CD8-positive, alpha-beta memory T cell (primary cell): ENCODE results near the gene ADAMTS2. TPM values are rescaled to one million over a fixed set of nuclear protein-coding genes. Genes with fewer than 3 reads are reported as not detected.

Experiments used
- CTCF ChIA-PET: fragments of 350-600 bp; sonication (Branson Sonifier 250); formaldehyde crosslinking; loops from one replicate; lab custom pipeline; 2021; ENCODE audit warnings: antibody characterized with exemption; lab: Charles Lee
- POLR2A ChIA-PET: fragments of 350-600 bp; sonication (Branson Sonifier 250); formaldehyde crosslinking; loops from one replicate; lab custom pipeline; 2021; ENCODE audit warnings: antibody characterized with exemption; lab: Charles Lee
- DNase-seq, 5 donors: peaks; one replicate each; pipeline versions ENCODE4 v3.0.0 to v3.0.0-alpha.2; 2020 to 2022; ENCODE audit warnings: mixed read lengths in 1 of 5
- H3K27ac ChIP-seq: one replicate; pipeline ENCODE4 v1.7.0; 2013; ENCODE audit warnings: low read depth, mild to moderate bottlenecking, low read length, moderate library complexity
- H3K27me3 ChIP-seq: 2 replicates; pipeline ENCODE4 v1.7.0; 2013; ENCODE audit warnings: low read length, mild to moderate bottlenecking; ENCODE audit not compliant: insufficient read depth, poor library complexity, severe bottlenecking
- H3K36me3 ChIP-seq: 2 replicates; pipeline ENCODE4 v1.7.0; 2013; ENCODE audit warnings: mild to moderate bottlenecking, low read length, moderate library complexity; ENCODE audit not compliant: insufficient read depth
- H3K4me1 ChIP-seq: 2 replicates; pipeline ENCODE4 v1.7.0; 2013; ENCODE audit warnings: mild to moderate bottlenecking, low read length, moderate library complexity; ENCODE audit not compliant: insufficient read depth
- H3K4me3 ChIP-seq: 2 replicates; pipeline ENCODE4 v1.7.0; 2013; ENCODE audit warnings: mild to moderate bottlenecking, low read length
- H3K9me3 ChIP-seq: 2 replicates; pipeline ENCODE4 v1.7.0; 2013; ENCODE audit warnings: mild to moderate bottlenecking, low read length
- H3K27ac Mint-ChIP-seq, 8 donors: one replicate each; pipeline ENCODE4 v1.8.0; 2020 to 2021; ENCODE audit warnings: mixed read lengths in 8 of 8, mild to moderate bottlenecking in 6 of 8, inconsistent platforms in 3 of 8, moderate library complexity in 3 of 8
- H3K27me3 Mint-ChIP-seq, 2 donors: one replicate each; pipeline ENCODE4 v1.8.0; 2020 to 2021; ENCODE audit warnings: mixed read lengths in 2 of 2, mild to moderate bottlenecking in 1 of 2, moderate library complexity in 1 of 2
- H3K36me3 Mint-ChIP-seq, 3 donors: one replicate each; pipeline ENCODE4 v1.8.0; 2020 to 2021; ENCODE audit warnings: mixed read lengths in 3 of 3, inconsistent platforms in 1 of 3, mild to moderate bottlenecking in 1 of 3
- H3K4me1 Mint-ChIP-seq, 3 donors: one replicate each; pipeline ENCODE4 v1.8.0; 2020 to 2021; ENCODE audit warnings: mixed read lengths in 3 of 3, inconsistent platforms in 1 of 3, mild to moderate bottlenecking in 1 of 3
- H3K4me3 Mint-ChIP-seq, 7 donors: one replicate each; pipeline ENCODE4 v1.8.0; 2020 to 2021; ENCODE audit warnings: mixed read lengths in 7 of 7, mild to moderate bottlenecking in 6 of 7, moderate library complexity in 4 of 7, inconsistent platforms in 2 of 7
- H3K9me3 Mint-ChIP-seq, 5 donors: one replicate each; pipeline ENCODE4 v1.8.0; 2020 to 2022; ENCODE audit warnings: mixed read lengths in 5 of 5, mild to moderate bottlenecking in 3 of 5, moderate library complexity in 2 of 5, inconsistent platforms in 1 of 5
- polyA plus RNA-seq: library from polyadenylated mRNA; unstranded; fragments of 300-500 nt; fragmentation: Illumina TruSeq; gene quantifications from one replicate; pipeline ENCODE4 v1.2.3, GENCODE V29; 2021
- total RNA-seq, 2 experiments: library from RNA; stranded (reverse); gene quantifications; one replicate each; pipeline ENCODE4 v1.2.3, GENCODE V29; 2021

ADAMTS2 gene
- total and polyA plus RNA-seq, 3 experiments from 2014 or later, result not detected

DNA sequence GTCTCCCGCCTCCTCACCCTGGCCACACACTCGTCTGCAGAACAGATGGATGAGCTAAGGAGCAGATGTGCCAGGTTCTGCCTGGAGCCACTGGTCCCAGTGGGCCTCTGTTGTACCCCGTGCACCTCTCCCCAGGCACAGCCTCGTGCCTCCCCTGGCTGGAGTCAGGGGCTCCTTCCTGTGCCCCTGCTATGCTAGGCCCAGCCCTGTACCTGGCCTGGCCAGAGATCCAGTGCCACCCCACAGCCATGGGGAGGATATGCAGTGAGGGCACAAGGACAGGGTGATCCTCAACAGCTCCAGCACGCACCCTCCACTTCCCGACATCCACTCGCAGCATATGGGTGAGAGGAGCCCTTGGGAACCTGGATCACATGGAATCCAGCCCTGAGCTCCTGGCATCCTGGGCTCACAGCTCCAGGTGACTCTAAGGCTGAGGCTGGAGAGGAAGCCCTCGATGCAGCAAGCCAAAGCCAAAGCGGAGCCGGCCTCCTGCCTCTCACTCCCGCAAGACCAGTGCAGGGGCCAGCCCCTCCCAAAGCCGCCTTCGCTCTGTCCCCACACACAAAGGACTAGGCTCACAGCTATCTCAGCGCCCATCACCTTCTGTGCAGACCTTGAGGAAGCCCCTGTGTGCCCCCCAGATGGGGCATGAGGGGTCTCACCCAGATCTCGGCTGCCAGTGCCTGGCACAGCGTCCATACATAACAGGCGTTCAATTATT, 23.7 kb upstream of the ADAMTS2 start:
- H3K27ac ChIP-seq, result no peak overlapping the region
- no peak overlapping the region for H3K4me3 Mint-ChIP-seq
- H3K4me1 Mint-ChIP-seq, result no peaks in the 10 kb centered on the region
- CTCF ChIA-PET, result no interaction called here
- H3K36me3 Mint-ChIP-seq, result no peaks in the 10 kb centered on the region
- no peaks in the 10 kb centered on the region for H3K9me3 ChIP-seq
- no peaks in the 10 kb centered on the region for H3K36me3 ChIP-seq
- peak in 1 of 5 donors; percentile 33 for DNase-seq
- no peak overlapping the region for H3K4me3 ChIP-seq
- no peaks in the 10 kb centered on the region for H3K27me3 ChIP-seq
- peaks cover 8% of the 10 kb centered on the region in 2 donors for H3K27me3 Mint-ChIP-seq
- POLR2A ChIA-PET, result no interaction called here
- H3K4me1 ChIP-seq, result no peaks in the 10 kb centered on the region
- H3K9me3 Mint-ChIP-seq, result no peaks in the 10 kb centered on the region
- H3K27ac Mint-ChIP-seq, result no peak overlapping the region

DNA sequence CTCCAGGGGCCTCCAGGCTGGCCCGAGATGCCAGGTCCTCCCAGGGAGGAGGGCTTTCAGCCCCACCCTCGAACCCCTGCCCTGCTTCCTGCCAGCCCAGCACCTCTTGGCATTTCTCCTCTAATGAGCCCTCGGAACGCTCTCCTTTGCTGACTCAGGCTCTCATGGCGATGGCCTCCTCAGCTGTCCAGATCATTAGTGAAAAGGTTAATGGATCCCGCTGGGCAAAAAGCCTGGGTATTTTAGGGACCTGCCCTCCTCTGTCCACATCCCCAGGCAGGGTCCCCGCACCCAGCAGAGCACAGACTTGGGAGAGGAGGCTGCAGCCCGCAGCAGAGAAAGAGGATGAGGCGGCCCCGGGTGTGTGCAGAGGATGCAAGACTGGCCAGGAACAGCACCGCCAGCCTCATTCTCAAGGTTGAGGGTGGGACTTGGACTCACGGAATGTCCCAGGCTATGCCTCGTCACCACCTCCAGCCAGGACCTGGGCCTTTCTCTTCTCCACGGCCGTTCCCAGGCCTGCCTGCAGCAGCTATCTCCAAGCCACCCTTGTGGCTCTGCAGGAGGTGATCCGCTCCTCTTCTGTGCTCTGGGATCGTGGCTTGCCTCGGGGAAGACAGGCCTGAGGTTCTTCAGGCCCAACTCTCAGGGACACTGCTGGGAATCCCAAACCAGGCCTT, 23.0 kb upstream of the ADAMTS2 start:
- Mint-ChIP-seq H3K27me3 (peaks cover 8 to 10% of the 10 kb centered on the region in 2 donors), H3K9me3 (no peaks in the 10 kb centered on the region), H3K4me1 (no peaks in the 10 kb centered on the region), H3K27ac (no peak overlapping the region), H3K4me3 (no peak overlapping the region), H3K36me3 (no peaks in the 10 kb centered on the region)
- Histone ChIP-seq H3K36me3 (no peaks in the 10 kb centered on the region), H3K9me3 (no peaks in the 10 kb centered on the region), H3K4me1 (no peaks in the 10 kb centered on the region), H3K27ac (no peak overlapping the region), H3K27me3 (no peaks in the 10 kb centered on the region), H3K4me3 (no peak overlapping the region)
- ChIA-PET POLR2A (no interaction called here), CTCF (interaction anchor here (0.5 kb wide), 1 partner anchor 59 kb away, joined by 3 read pairs; no protein-coding TSS in a partner anchor)
- peak in 1 of 5 donors; percentile 31 for DNase-seq

DNA sequence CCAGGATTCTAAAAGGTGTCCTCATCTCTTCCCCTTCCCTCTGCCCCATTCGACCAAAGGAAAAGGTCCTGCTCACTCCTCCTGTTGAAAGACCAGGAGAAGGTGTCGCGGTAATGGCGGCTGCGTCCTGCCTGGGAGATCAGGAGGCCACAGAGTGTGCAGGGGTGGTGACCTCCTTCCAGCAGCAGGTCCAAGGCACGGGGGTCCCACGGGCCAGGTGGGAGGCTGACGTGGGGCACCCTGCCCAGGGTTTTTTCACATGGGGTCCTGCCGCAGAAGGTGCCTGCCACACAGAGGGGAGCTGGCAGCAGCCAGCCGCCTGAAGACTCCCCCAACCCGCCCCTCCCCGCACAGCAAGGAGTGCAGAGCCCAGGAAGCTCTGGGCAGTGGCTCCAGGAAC, 22.2 kb upstream of the ADAMTS2 start:
- Histone ChIP-seq H3K27ac (no peak overlapping the region), H3K4me1 (no peaks in the 10 kb centered on the region), H3K9me3 (no peaks in the 10 kb centered on the region), H3K27me3 (no peaks in the 10 kb centered on the region), H3K36me3 (no peaks in the 10 kb centered on the region), H3K4me3 (no peak overlapping the region)
- ChIA-PET POLR2A (no interaction called here), CTCF (interaction anchor here (0.5 kb wide), 1 partner anchor 58 kb away, joined by 3 read pairs; no protein-coding TSS in a partner anchor)
- Mint-ChIP-seq H3K36me3 (no peaks in the 10 kb centered on the region), H3K27ac (no peak overlapping the region), H3K27me3 (peaks cover 8 to 11% of the 10 kb centered on the region in 2 donors), H3K4me1 (no peaks in the 10 kb centered on the region), H3K4me3 (no peak overlapping the region), H3K9me3 (no peaks in the 10 kb centered on the region)
- DNase-seq, result peak in 1 of 5 donors; percentile 18

DNA sequence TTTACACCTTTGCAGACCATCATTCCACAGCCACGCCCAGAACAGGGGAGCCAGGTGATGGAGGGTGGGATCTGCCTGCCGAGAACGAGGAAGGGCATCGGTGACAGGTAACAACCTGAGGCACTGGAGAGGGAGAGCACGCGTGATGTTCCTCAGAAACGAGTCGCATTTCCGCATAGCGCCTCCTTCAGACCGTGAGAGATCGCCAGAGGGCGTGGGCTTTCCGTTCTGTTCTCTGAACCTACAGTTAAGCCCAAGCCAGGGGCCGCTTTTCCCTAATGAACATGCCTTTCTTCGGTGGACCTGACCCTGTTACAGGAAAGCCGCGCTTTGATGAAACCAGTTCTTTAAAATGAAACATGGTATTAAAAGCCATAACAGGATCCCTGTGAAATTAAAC, 17.1 kb upstream of the ADAMTS2 start:
- POLR2A ChIA-PET, result no interaction called here
- Mint-ChIP-seq H3K36me3 (no peaks in the 10 kb centered on the region), H3K27ac (no peak overlapping the region), H3K4me1 (no peaks in the 10 kb centered on the region), H3K27me3 (peaks cover 14% of the 10 kb centered on the region in 2 donors), H3K9me3 (peaks cover 0 to 3% (median 0%) of the 10 kb centered on the region in 5 donors), H3K4me3 (no peak overlapping the region)
- Histone ChIP-seq H3K36me3 (no peaks in the 10 kb centered on the region), H3K27me3 (no peaks in the 10 kb centered on the region), H3K4me1 (no peaks in the 10 kb centered on the region), H3K27ac (no peak overlapping the region), H3K9me3 (no peaks in the 10 kb centered on the region), H3K4me3 (no peak overlapping the region)
- DNase-seq, result no peak
- CTCF ChIA-PET, result no interaction called here

DNA sequence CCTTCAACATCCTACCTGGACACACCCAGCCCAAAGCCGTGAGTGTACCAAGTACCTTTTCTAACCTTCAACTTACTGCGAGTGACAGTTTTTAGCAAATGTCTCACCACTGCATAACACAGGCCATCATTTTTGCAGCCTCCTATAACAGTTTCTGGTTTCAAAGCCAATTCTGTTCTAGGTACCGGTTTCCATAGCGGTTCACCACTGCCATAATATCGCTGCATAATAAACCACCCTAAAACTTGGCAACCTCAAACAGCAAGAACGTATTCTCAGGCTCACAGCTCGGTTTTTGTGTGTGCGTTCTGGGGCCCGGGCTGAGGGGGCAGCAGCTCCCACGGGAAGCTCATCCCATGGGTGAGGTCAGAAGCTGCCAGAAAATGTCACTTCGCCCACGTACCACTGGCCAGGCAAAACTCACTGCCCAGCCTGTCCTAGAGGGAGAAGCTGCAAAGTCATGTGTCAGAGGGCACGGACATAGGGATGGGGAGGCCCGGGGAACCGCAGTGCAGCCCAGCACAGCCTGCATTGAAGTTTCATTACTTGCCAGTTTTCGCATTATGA, 15.9 kb upstream of the ADAMTS2 start:
- DNase-seq, result no peak
- ChIA-PET POLR2A (no interaction called here), CTCF (no interaction called here)
- no peaks in the 10 kb centered on the region for H3K4me1 ChIP-seq
- H3K27me3 ChIP-seq, result no peaks in the 10 kb centered on the region
- H3K36me3 ChIP-seq, result no peaks in the 10 kb centered on the region
- Mint-ChIP-seq H3K27ac (no peak overlapping the region), H3K36me3 (no peaks in the 10 kb centered on the region), H3K27me3 (peaks cover 9 to 13% of the 10 kb centered on the region in 2 donors), H3K9me3 (peaks cover 0 to 3% (median 0%) of the 10 kb centered on the region in 5 donors), H3K4me1 (no peaks in the 10 kb centered on the region), H3K4me3 (no peak overlapping the region)
- no peak overlapping the region for H3K27ac ChIP-seq
- H3K9me3 ChIP-seq, result no peaks in the 10 kb centered on the region
- no peak overlapping the region for H3K4me3 ChIP-seq

DNA sequence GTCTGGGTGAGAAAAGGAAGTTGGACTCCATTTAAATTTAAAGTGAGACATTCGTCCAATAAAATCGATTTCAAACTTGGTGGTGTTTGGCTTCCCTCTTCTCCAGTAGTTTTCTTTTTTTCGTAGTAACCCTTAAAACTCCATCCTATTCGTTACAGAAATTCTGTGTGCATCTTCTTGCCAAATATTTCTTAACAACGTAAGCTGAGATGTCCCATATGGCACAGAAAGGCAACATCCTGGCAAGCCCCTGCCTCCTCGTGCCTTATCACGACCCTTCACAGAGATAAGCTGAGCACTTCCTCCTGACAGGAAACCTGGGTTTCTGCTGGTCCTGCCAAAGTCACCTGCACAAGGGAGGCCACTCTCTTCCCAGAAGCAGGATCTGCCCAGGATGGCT, 11.8 kb upstream of the ADAMTS2 start:
- Mint-ChIP-seq H3K36me3 (no peaks in the 10 kb centered on the region), H3K27me3 (peaks cover 6 to 7% of the 10 kb centered on the region in 2 donors), H3K4me1 (no peaks in the 10 kb centered on the region), H3K27ac (no peak overlapping the region), H3K9me3 (peaks cover 0 to 3% (median 0%) of the 10 kb centered on the region in 5 donors), H3K4me3 (no peak overlapping the region)
- no peaks in the 10 kb centered on the region for H3K36me3 ChIP-seq
- H3K9me3 ChIP-seq, result no peaks in the 10 kb centered on the region
- no peak overlapping the region for H3K4me3 ChIP-seq
- H3K4me1 ChIP-seq, result no peaks in the 10 kb centered on the region
- ChIA-PET CTCF (no interaction called here), POLR2A (no interaction called here)
- DNase-seq, result no peak
- H3K27ac ChIP-seq, result no peak overlapping the region
- H3K27me3 ChIP-seq, result no peaks in the 10 kb centered on the region

DNA sequence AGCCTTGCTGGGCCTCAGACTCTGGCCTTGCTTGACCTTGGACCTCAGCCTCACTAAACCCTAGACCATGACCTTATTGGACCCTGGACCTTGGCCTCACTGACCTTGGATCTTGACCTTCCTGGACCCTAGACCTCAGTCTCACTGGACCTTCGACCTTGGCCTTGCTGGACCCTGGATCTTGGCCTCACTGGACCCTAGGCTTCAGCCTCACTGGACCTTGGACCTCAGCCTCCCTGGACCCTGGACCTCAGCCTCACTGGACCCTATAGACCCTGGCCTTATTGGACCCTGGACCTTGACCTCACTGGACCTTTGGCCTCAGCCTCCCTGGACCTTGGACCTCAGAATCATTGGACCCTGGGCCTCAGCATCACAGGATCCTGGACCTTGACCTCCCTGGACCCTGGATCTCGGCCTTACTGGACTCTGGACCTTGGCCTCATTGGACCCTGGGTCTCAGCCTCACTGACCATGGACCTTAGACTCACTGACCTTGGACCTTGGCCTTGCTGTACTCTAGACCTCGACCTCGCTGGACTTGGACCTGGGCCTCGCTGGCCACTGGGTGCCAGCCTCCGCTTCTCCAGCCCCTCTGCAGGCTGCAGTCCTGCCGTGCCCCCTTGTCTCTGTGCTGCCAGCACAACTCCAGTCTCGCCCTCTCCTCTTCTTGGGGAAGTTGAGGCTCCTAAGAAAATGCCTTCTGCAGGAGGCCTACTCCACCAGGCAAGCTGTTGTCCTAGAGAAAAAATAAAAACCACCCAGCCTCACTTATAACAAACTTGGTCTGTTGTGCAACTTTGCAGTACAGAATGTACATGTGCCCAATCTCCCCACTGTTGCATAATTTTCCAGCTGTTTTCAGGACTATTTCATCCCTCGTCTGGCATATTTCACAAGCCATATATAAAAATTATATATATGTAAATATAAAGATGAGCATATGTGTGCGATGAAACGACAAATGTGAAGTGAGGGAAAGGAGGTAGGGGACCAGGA, 11.0 kb upstream of the ADAMTS2 start:
- Histone ChIP-seq H3K4me3 (no peak overlapping the region), H3K27ac (no peak overlapping the region), H3K27me3 (no peaks in the 10 kb centered on the region), H3K36me3 (no peaks in the 10 kb centered on the region), H3K4me1 (no peaks in the 10 kb centered on the region), H3K9me3 (no peaks in the 10 kb centered on the region)
- no peak for DNase-seq
- POLR2A ChIA-PET, result no interaction called here
- Mint-ChIP-seq H3K9me3 (peaks cover 0 to 3% (median 0%) of the 10 kb centered on the region in 5 donors), H3K27me3 (peaks cover 6 to 11% of the 10 kb centered on the region in 2 donors), H3K4me1 (no peaks in the 10 kb centered on the region), H3K36me3 (no peaks in the 10 kb centered on the region), H3K27ac (no peak overlapping the region), H3K4me3 (no peak overlapping the region)
- CTCF ChIA-PET, result no interaction called here
